ENCODE data around the gene SNX15.

GRCh38 chr11:65047581-65048422, 20.6 kb downstream of the SNX15 start:
- no peak for TF ChIP-seq POLR2A (IDR thresholded peaks at IDR 0.05)
- TF ChIP-seq CTCF (IDR thresholded peaks at IDR 0.05 in 4 of 5, conservative IDR thresholded peaks at IDR 0.05 in 1 of 5): no peak

Data from gastrocnemius medialis (tissue), 4 donors.